Activated T-helper 9 cell treated with anti-CD3 and anti-CD28 coated beads, Interleukin-2, amount 50 U/mL, for 16 hours (primary cell): ENCODE results near the gene SCUBE1.

Source experiments
- DNase-seq: peaks from one replicate; pipeline ENCODE4 v3.0.0-alpha.2; 2020; ENCODE audit warnings: low read depth

The SCUBE1 gene

GRCh38 chr22:43173976-43174720 is 169.0 kb downstream of the SCUBE1 start:
- no peak for DNase-seq

GRCh38 chr22:43173566-43173965 is 169.6 kb downstream of the SCUBE1 start:
- no peak for DNase-seq

- no peak for DNase-seq
These were observed 171.0 kb downstream of the SCUBE1 start for GRCh38 chr22:43172191-43172590.

- DNase-seq: no peak
These were observed 171.6 kb downstream of the SCUBE1 start for GRCh38 chr22:43171607-43172006.

- DNase-seq: no peak
These were observed 172.1 kb downstream of the SCUBE1 start for GRCh38 chr22:43171019-43171491.

- no peak for DNase-seq
These were observed 173.1 kb downstream of the SCUBE1 start for GRCh38 chr22:43170131-43170480.

- DNase-seq: no peak
These were observed 173.7 kb downstream of the SCUBE1 start for GRCh38 chr22:43169310-43170130.

- no peak for DNase-seq
These were observed 174.5 kb downstream of the SCUBE1 start for GRCh38 chr22:43168471-43169309.

- DNase-seq: no peak
These were observed 176.1 kb downstream of the SCUBE1 start for GRCh38 chr22:43167001-43167589.

- no peak for DNase-seq
These were observed 176.8 kb downstream of the SCUBE1 start for GRCh38 chr22:43166132-43166930.

GRCh38 chr22:43164636-43165035 is 178.5 kb downstream of the SCUBE1 start:
- DNase-seq: no peak

- no peak for DNase-seq
These were observed 179.9 kb downstream of the SCUBE1 start for GRCh38 chr22:43163241-43163795.

- DNase-seq: no peak
These were observed 180.6 kb downstream of the SCUBE1 start for GRCh38 chr22:43162412-43163150.

GRCh38 chr22:43160497-43161126 is 182.6 kb downstream of the SCUBE1 start:
- DNase-seq: no peak

GRCh38 chr22:43159484-43160178 is 183.5 kb downstream of the SCUBE1 start:
- no peak for DNase-seq

- DNase-seq: no peak
These were observed 184.2 kb downstream of the SCUBE1 start for GRCh38 chr22:43158778-43159483.

- DNase-seq: no peak
These were observed 185.2 kb downstream of the SCUBE1 start for GRCh38 chr22:43157874-43158546.

- DNase-seq: no peak
These were observed 186.8 kb downstream of the SCUBE1 start for GRCh38 chr22:43156413-43156812.
